Fibroblast of peridontal ligament (primary cell): ENCODE data around the gene NOL6.
"Not testable (repeated sequence)": the region's sequence is repeated elsewhere in the genome, so short reads cannot be mapped to it uniquely, and the experiment has no call there.

Experiments used
- DNase-seq: peaks from one replicate; pipeline ENCODE4 v3.0.0-alpha.2; 2010; ENCODE audit errors: extremely low read depth

NOL6 gene

DNA sequence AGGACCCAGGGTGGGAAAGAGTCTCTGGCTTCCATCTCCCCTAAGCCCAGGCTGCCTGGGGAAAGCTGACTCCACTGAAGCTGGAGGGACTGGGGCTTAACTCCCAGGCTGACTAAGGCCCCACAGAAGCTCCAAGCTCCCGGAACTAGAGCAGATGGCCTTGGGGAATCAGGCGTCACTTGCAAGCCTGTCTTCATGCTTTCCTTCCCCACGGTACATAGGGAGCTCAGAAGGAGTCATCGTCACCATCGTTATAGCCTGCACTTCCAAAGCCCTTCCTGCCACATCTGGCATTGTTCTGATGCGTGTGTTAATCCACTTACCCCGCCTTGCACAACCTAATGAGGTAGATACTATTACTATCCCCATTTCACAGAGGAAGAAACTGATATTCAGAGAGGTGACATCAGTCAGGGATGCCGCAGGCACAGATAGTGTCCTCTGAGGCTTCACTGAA, 37.9 kb downstream of the NOL6 start:
- no peak for DNase-seq

- DNase-seq: no peak
Observed at GRCh38 chr9:33434317-33435105, 39.2 kb downstream of the NOL6 start.

- DNase-seq: no peak
Observed at GRCh38 chr9:33433871-33434270, 39.9 kb downstream of the NOL6 start.

DNA sequence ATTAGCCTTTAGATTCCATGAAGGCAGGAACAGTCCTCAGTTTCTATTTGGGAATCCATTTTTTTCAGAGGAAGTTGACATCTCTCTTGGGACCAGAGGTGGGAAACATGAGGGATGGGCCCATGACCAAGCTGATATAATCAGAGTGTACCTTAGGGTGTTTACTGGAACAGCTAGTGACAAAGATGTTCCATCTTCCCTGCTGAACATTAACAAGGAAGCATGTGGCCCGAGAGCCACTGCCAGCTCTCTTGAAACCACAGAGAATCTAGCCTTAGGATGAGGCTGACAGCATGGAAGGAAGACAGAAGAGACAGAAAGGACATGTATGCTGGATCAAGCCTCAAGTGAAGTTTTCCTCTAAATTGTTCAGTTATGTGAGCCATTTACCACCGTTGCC, 42.3 kb downstream of the NOL6 start:
- DNase-seq: no peak

DNA sequence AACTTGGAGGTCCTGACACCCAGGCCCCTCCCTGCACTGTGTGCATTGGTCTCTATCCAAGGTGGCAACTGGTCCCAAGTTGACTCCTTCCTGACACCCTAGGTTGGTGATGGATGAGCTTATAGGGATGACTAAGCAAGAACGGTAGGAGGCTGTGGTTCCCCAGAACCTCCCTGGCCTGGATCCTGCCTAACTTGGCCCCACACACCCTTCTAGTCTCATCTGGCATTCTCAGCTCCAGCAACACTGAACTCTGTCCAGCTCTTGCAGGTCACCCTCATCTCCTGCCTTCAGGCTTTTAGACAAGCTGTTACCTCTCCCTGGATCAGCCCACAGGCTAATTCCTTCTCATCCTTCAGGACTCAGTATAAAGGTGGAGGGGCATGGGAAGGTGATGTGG, 42.8 kb downstream of the NOL6 start:
- no peak for DNase-seq

DNA sequence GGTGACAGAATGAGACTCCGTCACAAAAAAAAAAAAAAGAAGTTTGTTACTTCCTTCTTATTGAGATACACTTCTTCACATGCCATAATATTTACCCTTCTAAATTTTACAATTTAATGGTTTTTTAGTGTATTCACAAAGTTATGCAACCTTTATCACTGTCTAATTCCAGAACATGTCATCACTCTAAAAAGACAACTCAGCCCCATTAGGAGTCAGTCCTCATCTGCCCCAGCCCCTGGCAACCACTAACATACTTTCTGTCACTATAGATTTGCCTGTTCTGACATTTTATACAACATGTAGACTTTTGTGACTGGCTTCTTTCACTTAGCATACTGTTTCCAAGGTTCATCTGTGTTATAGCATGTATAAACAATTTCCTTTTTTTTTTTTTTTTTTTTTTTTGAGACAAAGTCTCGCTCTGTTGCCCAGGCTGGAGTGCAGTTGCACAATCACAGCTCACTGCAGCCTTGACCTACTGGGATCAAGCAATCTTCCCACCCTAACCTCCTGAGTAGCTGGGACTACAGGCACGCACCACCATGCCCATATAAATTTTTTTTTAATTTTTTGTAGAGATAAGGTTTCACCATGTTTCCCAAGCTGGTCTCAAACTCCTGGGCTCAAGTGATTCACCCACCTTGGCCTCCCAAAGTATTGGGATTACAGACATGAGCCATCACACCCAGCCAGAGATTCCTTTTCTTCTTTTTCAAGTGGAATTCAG, 44.3 kb downstream of the NOL6 start:
- no peak for DNase-seq

DNA sequence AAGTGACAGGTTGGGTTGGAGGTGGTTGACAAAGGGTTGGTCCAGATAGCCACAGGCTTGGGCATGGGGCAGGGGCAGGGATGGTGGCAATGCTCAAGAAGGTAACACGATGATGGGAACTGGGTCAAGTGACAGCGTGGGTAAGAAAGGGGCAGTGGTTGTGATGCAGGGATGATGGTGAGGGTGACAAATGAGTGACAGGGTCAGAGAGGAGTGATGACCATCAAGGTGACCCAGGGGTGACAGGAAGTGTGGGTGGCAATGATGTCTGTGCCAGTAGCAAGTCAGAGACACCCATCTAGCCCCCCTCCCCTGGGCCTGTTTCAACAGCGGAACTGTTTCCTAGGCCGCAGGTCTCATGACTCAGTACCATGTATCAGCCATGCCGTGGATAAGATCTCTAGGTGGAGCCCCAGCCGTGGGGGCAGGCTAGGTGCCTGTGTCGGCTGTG, 46.9 kb downstream of the NOL6 start:
- no peak for DNase-seq

GRCh38 chr9:33425128-33425533, 48.6 kb downstream of the NOL6 start:
- DNase-seq: peak; percentile 29

- not testable (repeated sequence) for DNase-seq
Observed at GRCh38 chr9:33424492-33424891, 49.2 kb downstream of the NOL6 start.

DNA sequence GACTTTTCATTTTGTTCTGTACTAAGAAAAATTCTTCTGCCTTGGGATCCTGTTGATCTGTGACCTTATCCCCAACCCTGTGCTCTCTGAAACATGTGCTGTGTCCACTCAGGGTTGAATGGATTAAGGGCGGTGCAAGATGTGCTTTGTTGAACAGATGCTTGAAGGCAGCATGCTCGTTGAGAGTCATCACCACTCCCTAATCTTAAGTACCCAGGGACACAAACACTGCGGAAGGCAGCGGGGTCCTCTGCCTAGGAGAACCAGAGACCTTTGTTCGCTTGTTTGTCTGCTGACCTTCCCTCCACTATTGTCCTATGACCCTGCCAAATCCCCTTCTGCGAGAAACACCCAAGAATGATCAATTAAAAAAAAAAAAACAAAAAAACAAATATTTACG, 49.7 kb downstream of the NOL6 start:
- DNase-seq: not testable (repeated sequence)

GRCh38 chr9:33419708-33420303, 53.9 kb downstream of the NOL6 start:
- DNase-seq: no peak

DNA sequence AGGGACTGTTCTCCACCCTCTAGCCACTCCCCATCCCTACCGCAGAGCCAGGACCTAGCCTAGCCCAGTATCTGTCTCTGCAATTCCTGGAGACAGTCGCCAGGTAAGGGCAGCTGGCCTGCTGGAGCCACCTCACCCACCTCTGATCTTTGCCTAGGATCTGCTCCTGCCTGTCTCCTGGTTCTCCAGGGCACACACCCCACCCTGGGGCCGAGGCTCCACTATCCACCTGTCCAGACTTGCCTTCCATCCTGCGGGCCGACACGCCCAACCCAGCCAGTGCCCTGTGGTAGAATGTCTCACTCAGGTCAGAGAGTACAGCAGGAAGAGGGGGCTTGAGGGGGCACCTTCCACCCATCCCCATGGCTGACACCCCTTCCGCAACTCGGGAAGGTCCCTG, 55.6 kb downstream of the NOL6 start:
- DNase-seq: no peak

DNA sequence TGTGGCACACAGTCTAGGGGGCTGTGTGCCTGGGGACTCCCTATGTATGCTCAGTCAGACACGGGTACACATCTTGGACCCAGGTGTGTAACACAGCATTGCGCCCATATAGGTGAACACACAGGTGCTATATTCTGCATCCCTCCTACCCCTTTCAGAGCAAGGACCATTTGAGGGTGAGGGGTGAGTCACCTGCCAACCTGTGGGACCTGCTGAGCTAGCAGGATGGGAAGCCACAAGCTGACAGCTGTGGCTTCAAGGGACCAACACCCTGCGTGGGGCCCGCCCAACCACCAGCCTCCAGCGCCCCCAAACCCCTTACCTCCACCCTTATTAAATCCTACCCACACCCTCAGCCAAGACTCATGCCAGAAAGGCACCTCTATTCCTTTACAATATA, 56.7 kb downstream of the NOL6 start:
- no peak for DNase-seq

DNA sequence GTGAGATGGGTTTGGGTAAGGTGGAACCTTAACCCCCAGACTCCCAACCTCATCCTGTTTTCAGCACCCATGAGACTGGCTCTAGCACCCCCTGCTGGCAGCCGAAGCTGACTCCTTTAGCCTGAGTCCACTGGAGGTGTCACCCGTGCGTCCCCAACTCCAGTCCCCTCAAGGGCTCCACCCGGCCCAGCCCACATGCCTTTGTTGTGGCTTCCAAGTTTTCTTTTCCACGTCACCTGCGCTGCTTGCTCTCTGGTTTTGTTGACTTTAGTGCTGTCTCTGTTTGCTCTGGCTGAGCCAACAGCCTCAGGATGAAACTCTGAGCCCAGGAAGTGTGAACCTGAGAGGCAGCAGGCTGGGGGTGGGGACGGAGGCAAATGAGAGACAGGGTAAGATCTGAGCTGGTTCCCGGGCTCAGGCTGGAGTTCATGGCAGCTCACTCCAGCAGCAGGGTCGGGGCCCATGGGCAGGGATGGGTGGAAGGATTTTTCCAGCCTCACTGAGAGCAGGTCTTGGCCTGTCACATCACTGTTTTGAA, 58.2 kb downstream of the NOL6 start:
- DNase-seq: peak; percentile 36

DNA sequence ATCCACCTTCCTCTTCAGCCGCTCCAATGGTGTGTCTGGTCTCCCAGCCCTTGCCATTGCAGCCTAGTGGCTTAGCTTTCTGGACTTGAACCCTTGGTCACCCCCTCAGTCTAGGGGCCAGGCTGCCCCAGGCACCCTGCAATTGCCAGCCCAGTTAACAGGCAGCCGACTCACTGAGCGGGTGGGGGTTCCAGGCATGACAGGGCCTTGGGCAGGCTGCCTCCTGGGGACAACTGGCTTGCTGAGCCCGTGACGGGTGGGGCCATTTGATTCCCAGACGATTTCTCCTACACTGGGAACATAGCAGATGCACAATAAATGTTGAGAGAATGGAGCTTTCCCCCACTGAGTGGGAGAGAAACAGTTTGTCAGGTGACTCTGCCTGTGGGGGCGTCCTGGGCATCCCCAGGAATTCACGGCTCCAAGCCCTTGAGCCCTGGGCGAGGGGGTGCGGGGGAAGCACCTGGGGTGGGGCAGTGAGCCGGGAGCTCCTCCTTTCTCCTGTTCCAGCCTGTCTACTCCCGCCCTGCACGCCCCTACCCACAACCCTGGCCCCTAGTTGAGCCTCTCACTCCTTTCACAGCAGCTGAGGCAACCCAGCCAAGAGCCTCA, 58.7 kb downstream of the NOL6 start:
- no peak for DNase-seq

DNA sequence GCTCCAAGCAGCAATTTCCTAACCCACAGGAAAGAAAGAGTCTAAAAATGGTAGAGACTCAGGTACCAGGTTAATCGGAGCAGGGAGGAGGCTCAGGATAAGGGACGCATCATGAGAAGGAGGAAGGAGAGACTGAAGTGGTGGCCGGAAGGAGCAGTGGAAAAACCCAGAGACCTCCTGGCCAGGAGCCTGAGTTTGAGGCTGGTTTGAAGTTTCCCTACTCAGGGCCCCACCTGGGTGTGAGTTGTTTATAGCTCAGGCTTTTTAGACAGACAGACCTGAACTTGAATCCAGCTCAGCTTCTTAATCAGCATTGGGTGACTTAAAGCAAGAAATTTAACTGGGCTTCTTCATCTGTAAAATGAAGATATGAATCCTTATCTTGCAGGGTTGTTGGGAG, 59.5 kb downstream of the NOL6 start:
- DNase-seq: no peak
